MCF 10A (cell line): ENCODE measurements around the gene FAM217A. TPM values are rescaled to one million over a fixed set of nuclear protein-coding genes. Genes with fewer than 3 reads are reported as not detected.
"Not testable (repeated sequence)": the region's sequence is repeated elsewhere in the genome, so short reads cannot be mapped to it uniquely, and the experiment has no call there.

Experiments used
- BruUV-seq: library from RNA; stranded (reverse); fragments of 400-500 nt; replicated peaks from 2 replicates; lab custom pipeline; 2021; lab: Mats Ljungman, UMichigan
- CTCF ChIA-PET: fragments of 300-600 bp; sonication (Branson Sonifier 250); formaldehyde crosslinking; extraction: SDS; loops from one replicate; lab custom pipeline; 2021; ENCODE audit warnings: antibody characterized with exemption, inconsistent platforms; lab: Yijun Ruan, JAX
- POLR2A ChIA-PET: fragments of 300-600, 350-650 bp; sonication (Branson Sonifier 250); formaldehyde crosslinking; extraction: SDS; loops from one replicate; lab custom pipeline; 2020; ENCODE audit warnings: antibody characterized with exemption, inconsistent platforms; lab: Yijun Ruan, JAX
- DNase-seq: peaks from one replicate; pipeline ENCODE4 v3.0.0-alpha.2; 2018; ENCODE audit not compliant: unreplicated experiment
- H3K27ac Mint-ChIP-seq: one replicate; pipeline ENCODE4 v1.8.0; 2022; ENCODE audit warnings: mild to moderate bottlenecking, low read depth, mixed read lengths; ENCODE audit not compliant: unreplicated experiment
- H3K27me3 Mint-ChIP-seq: one replicate; pipeline ENCODE4 v1.8.0; 2022; ENCODE audit warnings: mixed read lengths; ENCODE audit not compliant: insufficient read depth, unreplicated experiment
- H3K36me3 Mint-ChIP-seq: one replicate; pipeline ENCODE4 v1.8.0; 2022; ENCODE audit warnings: mild to moderate bottlenecking, moderate library complexity, mixed read lengths; ENCODE audit not compliant: insufficient read depth, unreplicated experiment
- H3K4me1 Mint-ChIP-seq: one replicate; pipeline ENCODE4 v1.8.0; 2022; ENCODE audit warnings: mixed read lengths; ENCODE audit not compliant: insufficient read depth, unreplicated experiment
- H3K4me3 Mint-ChIP-seq: one replicate; pipeline ENCODE4 v1.8.0; 2022; ENCODE audit warnings: mild to moderate bottlenecking, moderate library complexity, mixed read lengths; ENCODE audit not compliant: unreplicated experiment
- H3K9me3 Mint-ChIP-seq: one replicate; pipeline ENCODE4 v1.8.0; 2022; ENCODE audit warnings: mixed read lengths; ENCODE audit not compliant: unreplicated experiment
- CTCF ChIP-seq: fragments of 200-600 bp; IDR thresholded peaks from one replicate; pipeline ENCODE4 v1.8.0; 2022; ENCODE audit warnings: antibody characterized with exemption, mild to moderate bottlenecking; ENCODE audit not compliant: unreplicated experiment
- intact Hi-C: fragments of 100-400 bp; cut with micrococcal nuclease; formaldehyde crosslinking; loops from 2 replicates; pipeline ENCODE4 v1.14.1; 2022
- total RNA-seq: library from RNA; stranded (reverse); gene quantifications from 2 replicates; pipeline ENCODE4 v1.2.3, GENCODE V29; 2022

The FAM217A gene
- total RNA-seq, 1 experiment from 2014 or later, result not detected

- Mint-ChIP-seq H3K27me3 (no peaks in the 10 kb centered on the region), H3K27ac (no peak overlapping the region), H3K4me3 (no peak overlapping the region), H3K9me3 (peaks cover 11% of the 10 kb centered on the region), H3K36me3 (peaks cover 20% of the 10 kb centered on the region), H3K4me1 (no peaks in the 10 kb centered on the region)
- intact Hi-C loops, result no loop called here
- TF ChIP-seq CTCF, result no peak
- BruUV-seq, result no TSS peak
- DNase-seq, result no peak
- CTCF ChIA-PET, result interaction anchor here (0.6 to 1.2 kb wide), 3 partner anchors 42 to 832 kb away, joined by 3 to 5 read pairs (median 3); no protein-coding TSS in a partner anchor
- POLR2A ChIA-PET, result interaction anchor here (1.3 kb wide), 1 partner anchor 19 kb away, joined by 4 read pairs; no protein-coding TSS in a partner anchor
These were observed 34.7 kb upstream of the FAM217A start for GRCh38 chr6:4113649-4114048.

- Mint-ChIP-seq H3K36me3 (peaks cover 20% of the 10 kb centered on the region), H3K4me1 (no peaks in the 10 kb centered on the region), H3K9me3 (peaks cover 11% of the 10 kb centered on the region), H3K27me3 (no peaks in the 10 kb centered on the region), H3K27ac (no peak overlapping the region), H3K4me3 (no peak overlapping the region)
- no TSS peak for BruUV-seq
- CTCF ChIA-PET, result interaction anchor here (0.6 kb wide), 1 partner anchor 861 kb away, joined by 3 read pairs; no protein-coding TSS in a partner anchor
- no peak for TF ChIP-seq CTCF
- DNase-seq, result no peak
- POLR2A ChIA-PET, result interaction anchor here (1.0 to 1.1 kb wide), 3 partner anchors 9 to 24 kb away, joined by 3 read pairs; partner anchors contain the start of gene ECI2
- intact Hi-C loops, result no loop called here
These were observed 33.4 kb upstream of the FAM217A start for GRCh38 chr6:4112366-4112765.

GRCh38 chr6:4109363-4109815, 30.5 kb upstream of the FAM217A start:
- H3K27me3 Mint-ChIP-seq, H3K4me3 Mint-ChIP-seq, CTCF ChIA-PET, BruUV-seq, H3K27ac Mint-ChIP-seq, POLR2A ChIA-PET, DNase-seq, H3K36me3 Mint-ChIP-seq, intact Hi-C loops, H3K4me1 Mint-ChIP-seq: not testable (repeated sequence)
- peaks cover 11% of the 10 kb centered on the region for H3K9me3 Mint-ChIP-seq

- DNase-seq, result no peak
- H3K4me3 Mint-ChIP-seq, result no peak overlapping the region
- ChIA-PET POLR2A (interaction anchor here (0.7 kb wide), 1 partner anchor 9 kb away, joined by 3 read pairs; no protein-coding TSS in a partner anchor), CTCF (no interaction called here)
- no peak overlapping the region for H3K27ac Mint-ChIP-seq
- H3K4me1 Mint-ChIP-seq, result peaks cover 6% of the 10 kb centered on the region
- H3K27me3 Mint-ChIP-seq, result no peaks in the 10 kb centered on the region
- intact Hi-C loops, result no loop called here
- TF ChIP-seq CTCF, result no peak
- no peaks in the 10 kb centered on the region for H3K36me3 Mint-ChIP-seq
- H3K9me3 Mint-ChIP-seq, result peaks cover 11% of the 10 kb centered on the region
- no TSS peak for BruUV-seq
These were observed 29.7 kb upstream of the FAM217A start for GRCh38 chr6:4108561-4109093.
